T-cell (primary cell): ENCODE measurements around the gene COL25A1. TPM values are rescaled to one million over a fixed set of nuclear protein-coding genes. Genes with fewer than 3 reads are reported as not detected.

ENCODE experiments used
- ATAC-seq, 4 experiments: fragments of 200-7000 bp in 3 of 4; fragments of 150-1000 bp in 1 of 4; cut with Tn5 transposase; replicated peaks in 1 of 4; 1 replicate in 3 of 4; 2 replicates in 1 of 4; pipeline ENCODE4 v1.10.0; 2021; ENCODE audit warnings: moderate library complexity in 3 of 4, mild to moderate bottlenecking in 2 of 4, moderate number of reproducible peaks in 1 of 4
- CTCF ChIA-PET, 2 donors: fragments of 300-600 bp; sonication (Branson Sonifier 250); formaldehyde crosslinking; loops; one replicate each; lab custom pipeline; 2022; ENCODE audit warnings: antibody characterized with exemption in 2 of 2; lab: Charles Lee
- POLR2A ChIA-PET, 2 donors: fragments of 300-600 bp; sonication (Branson Sonifier 250); formaldehyde crosslinking; loops; one replicate each; lab custom pipeline; 2022; ENCODE audit warnings: antibody characterized with exemption in 2 of 2; lab: Charles Lee
- DNase-seq, 35 experiments: peaks; one replicate each; pipeline versions ENCODE4 v3.0.0 to v3.0.0-alpha.2; 2013 to 2023
- H3K27ac ChIP-seq: one replicate; pipeline ENCODE4 v1.5.1; 2013; ENCODE audit warnings: low read length
- H3K27me3 ChIP-seq, 2 experiments: replicated peaks in 1 of 2; 1 replicate in 1 of 2; 2 replicates in 1 of 2; pipeline versions ENCODE4 v1.6.1 to v1.7.0; 2013; ENCODE audit warnings: low read length in 1 of 2, mixed read lengths in 1 of 2; ENCODE audit not compliant: control insufficient read depth in 2 of 2, insufficient read depth in 2 of 2; ENCODE audit errors: extremely low read depth in 1 of 2
- H3K36me3 ChIP-seq, 2 donors: 1 replicate in 1 of 2; 2 replicates in 1 of 2; pipeline versions ENCODE4 v1.6.1 to v1.7.0; 2013; ENCODE audit warnings: low read length in 1 of 2; ENCODE audit not compliant: control insufficient read depth in 2 of 2, insufficient read depth in 1 of 2; ENCODE audit errors: extremely low read depth in 1 of 2
- H3K4me1 ChIP-seq, 2 experiments: 1 replicate in 1 of 2; 2 replicates in 1 of 2; pipeline versions ENCODE4 v1.6.1 to v1.7.0; 2013; ENCODE audit warnings: low read length in 2 of 2, mixed read lengths in 1 of 2; ENCODE audit not compliant: insufficient read depth in 2 of 2, control insufficient read depth in 1 of 2; ENCODE audit errors: extremely low read depth in 1 of 2
- H3K4me3 ChIP-seq, 2 donors: 1 replicate in 1 of 2; 2 replicates in 1 of 2; pipeline versions ENCODE4 v1.5.1 to v1.7.0; 2013; ENCODE audit warnings: mild to moderate bottlenecking in 2 of 2, low read length in 1 of 2, moderate library complexity in 1 of 2; ENCODE audit not compliant: control insufficient read depth in 1 of 2; ENCODE audit errors: extremely low read depth in 1 of 2
- H3K9me3 ChIP-seq: 2 replicates; pipeline ENCODE4 v1.7.0; 2013
- H3K27ac Mint-ChIP-seq, 2 donors: one replicate each; pipeline ENCODE4 v1.8.0; 2020 to 2021; ENCODE audit warnings: mild to moderate bottlenecking in 2 of 2, mixed read lengths in 2 of 2
- H3K27me3 Mint-ChIP-seq, 2 donors: one replicate each; pipeline ENCODE4 v1.8.0; 2021 to 2022; ENCODE audit warnings: mixed read lengths in 2 of 2
- H3K36me3 Mint-ChIP-seq: one replicate; pipeline ENCODE4 v1.8.0; 2021; ENCODE audit warnings: mixed read lengths
- H3K4me1 Mint-ChIP-seq, 3 donors: one replicate each; pipeline ENCODE4 v1.8.0; 2020 to 2022; ENCODE audit warnings: mixed read lengths in 3 of 3, mild to moderate bottlenecking in 1 of 3
- H3K4me3 Mint-ChIP-seq, 3 donors: one replicate each; pipeline ENCODE4 v1.8.0; 2020 to 2022; ENCODE audit warnings: mild to moderate bottlenecking in 3 of 3, mixed read lengths in 3 of 3, moderate library complexity in 3 of 3
- H3K9me3 Mint-ChIP-seq, 3 donors: one replicate each; pipeline ENCODE4 v1.8.0; 2020 to 2022; ENCODE audit warnings: mixed read lengths in 3 of 3
- WGBS: methylation state at CpG from one replicate; pipeline ENCODE4 v1.1.5; 2013; ENCODE audit warnings: missing lambda C conversion rate; ENCODE audit not compliant: insufficient coverage; 5-methylcytosine and 5-hydroxymethylcytosine counted together
- total RNA-seq, 35 experiments: library from RNA in 6 of 35; stranded (reverse) in 6 of 35; fragments of 120-200 nt in 1 of 35; gene quantifications; one replicate each; pipeline versions ENCODE4 v1.2.1 to v1.2.4 and lab custom pipeline; 2013 to 2026

The COL25A1 gene
- total RNA-seq, 5 donors from 2014 or later (not counting 1 experiment from before 2014, with no cell fraction given) = 0.53 to 0.56 TPM; not detected in 3

- Histone ChIP-seq H3K36me3 (no peaks in the 10 kb centered on the region), H3K27ac (no peak overlapping the region), H3K27me3 (no peaks in the 10 kb centered on the region), H3K4me3 (no peak overlapping the region), H3K4me1 (no peaks in the 10 kb centered on the region), H3K9me3 (no peaks in the 10 kb centered on the region)
- Mint-ChIP-seq H3K4me3 (no peak overlapping the region), H3K27me3 (no peaks in the 10 kb centered on the region), H3K27ac (no peak overlapping the region), H3K4me1 (no peaks in the 10 kb centered on the region), H3K9me3 (no peaks in the 10 kb centered on the region), H3K36me3 (no peaks in the 10 kb centered on the region)
- ATAC-seq (no peak), DNase-seq (no peak)
- ChIA-PET CTCF (no interaction called here), POLR2A (no interaction called here)
- WGBS = no CpG with 5 or more reads among the region's 1 CpG
Observed at GRCh38 chr4:109094056-109094455, 208.4 kb downstream of the COL25A1 start.

GRCh38 chr4:109091727-109092409 is 210.6 kb downstream of the COL25A1 start:
- POLR2A ChIA-PET = interaction anchor here in 1 of 2 donors (0.6 kb wide), 1 partner anchor 12 kb away, joined by 4 read pairs; no protein-coding TSS in a partner anchor
- no peaks in the 10 kb centered on the region for H3K27me3 ChIP-seq
- no peaks in the 10 kb centered on the region for H3K4me1 ChIP-seq
- WGBS = 85% methylated on average over 8 of the region's 9 CpGs
- CTCF ChIA-PET = no interaction called here
- no peak overlapping the region for H3K4me3 ChIP-seq
- no peaks in the 10 kb centered on the region for H3K36me3 ChIP-seq
- no peak overlapping the region for H3K27ac ChIP-seq
- Mint-ChIP-seq H3K4me3 (no peak overlapping the region), H3K27me3 (peaks cover under 1 to 5% of the 10 kb centered on the region in 2 donors), H3K9me3 (no peaks in the 10 kb centered on the region), H3K27ac (no peak overlapping the region), H3K4me1 (no peaks in the 10 kb centered on the region), H3K36me3 (no peaks in the 10 kb centered on the region)
- no peak for DNase-seq
- no peaks in the 10 kb centered on the region for H3K9me3 ChIP-seq
- ATAC-seq = no peak

GRCh38 chr4:109083911-109084310 is 218.5 kb downstream of the COL25A1 start:
- Mint-ChIP-seq H3K4me3 (no peak overlapping the region), H3K4me1 (no peaks in the 10 kb centered on the region), H3K9me3 (no peaks in the 10 kb centered on the region), H3K27ac (no peak overlapping the region), H3K27me3 (peaks cover 10 to 11% of the 10 kb centered on the region in 2 donors), H3K36me3 (no peaks in the 10 kb centered on the region)
- DNase-seq = no peak
- Histone ChIP-seq H3K36me3 (no peaks in the 10 kb centered on the region), H3K27me3 (no peaks in the 10 kb centered on the region), H3K4me3 (no peak overlapping the region), H3K9me3 (no peaks in the 10 kb centered on the region), H3K27ac (no peak overlapping the region), H3K4me1 (no peaks in the 10 kb centered on the region)
- ChIA-PET POLR2A (no interaction called here), CTCF (no interaction called here)
- ATAC-seq = no peak
- WGBS = no CpG with 5 or more reads among the region's 3 CpGs

GRCh38 chr4:109079731-109080130 is 222.7 kb downstream of the COL25A1 start:
- Mint-ChIP-seq H3K4me1 (no peaks in the 10 kb centered on the region), H3K4me3 (no peak overlapping the region), H3K9me3 (no peaks in the 10 kb centered on the region), H3K27ac (no peak overlapping the region), H3K27me3 (no peaks in the 10 kb centered on the region), H3K36me3 (no peaks in the 10 kb centered on the region)
- Histone ChIP-seq H3K27ac (no peak overlapping the region), H3K36me3 (no peaks in the 10 kb centered on the region), H3K4me3 (no peak overlapping the region), H3K4me1 (no peaks in the 10 kb centered on the region), H3K9me3 (no peaks in the 10 kb centered on the region), H3K27me3 (no peaks in the 10 kb centered on the region)
- DNase-seq (no peak), ATAC-seq (no peak)
- WGBS = no CpG with 5 or more reads among the region's 4 CpGs
- ChIA-PET CTCF (interaction anchor here in 1 of 2 donors (0.6 kb wide), 1 partner anchor 9 kb away, joined by 4 read pairs; no protein-coding TSS in a partner anchor), POLR2A (interaction anchor here in 1 of 2 donors (0.5 kb wide), 1 partner anchor 12 kb away, joined by 4 read pairs; no protein-coding TSS in a partner anchor)

- Histone ChIP-seq H3K4me1 (no peaks in the 10 kb centered on the region), H3K36me3 (no peaks in the 10 kb centered on the region), H3K27ac (no peak overlapping the region), H3K27me3 (no peaks in the 10 kb centered on the region), H3K4me3 (no peak overlapping the region), H3K9me3 (no peaks in the 10 kb centered on the region)
- Mint-ChIP-seq H3K27me3 (no peaks in the 10 kb centered on the region), H3K9me3 (no peaks in the 10 kb centered on the region), H3K27ac (no peak overlapping the region), H3K4me1 (no peaks in the 10 kb centered on the region), H3K4me3 (no peak overlapping the region), H3K36me3 (no peaks in the 10 kb centered on the region)
- ChIA-PET POLR2A (interaction anchor here in 1 of 2 donors (0.5 kb wide), 1 partner anchor 12 kb away, joined by 4 read pairs; no protein-coding TSS in a partner anchor), CTCF (no interaction called here)
- DNase-seq = no peak
- no peak for ATAC-seq
- WGBS = no CpG with 5 or more reads among the region's 2 CpGs
Observed at GRCh38 chr4:109079201-109079600, 223.3 kb downstream of the COL25A1 start.

GRCh38 chr4:109078724-109079123 is 223.7 kb downstream of the COL25A1 start:
- Mint-ChIP-seq H3K27me3 (no peaks in the 10 kb centered on the region), H3K27ac (no peak overlapping the region), H3K9me3 (no peaks in the 10 kb centered on the region), H3K36me3 (no peaks in the 10 kb centered on the region), H3K4me1 (no peaks in the 10 kb centered on the region), H3K4me3 (no peak overlapping the region)
- no peaks in the 10 kb centered on the region for H3K27me3 ChIP-seq
- H3K9me3 ChIP-seq = no peaks in the 10 kb centered on the region
- no peaks in the 10 kb centered on the region for H3K36me3 ChIP-seq
- ChIA-PET CTCF (no interaction called here), POLR2A (no interaction called here)
- no peak overlapping the region for H3K4me3 ChIP-seq
- DNase-seq (no peak), ATAC-seq (no peak)
- WGBS = no CpG with 5 or more reads among the region's 1 CpG
- H3K27ac ChIP-seq = no peak overlapping the region
- no peaks in the 10 kb centered on the region for H3K4me1 ChIP-seq
